ENCODE measurements around the gene LYZL1. TPM values are rescaled to one million over a fixed set of nuclear protein-coding genes. Genes with fewer than 3 reads are reported as not detected.
"Not testable (repeated sequence)": the region's sequence is repeated elsewhere in the genome, so short reads cannot be mapped to it uniquely, and the experiment has no call there.

Gene LYZL1
- total and polyA plus RNA-seq, 2 experiments from 2014 or later = not detected

DNA sequence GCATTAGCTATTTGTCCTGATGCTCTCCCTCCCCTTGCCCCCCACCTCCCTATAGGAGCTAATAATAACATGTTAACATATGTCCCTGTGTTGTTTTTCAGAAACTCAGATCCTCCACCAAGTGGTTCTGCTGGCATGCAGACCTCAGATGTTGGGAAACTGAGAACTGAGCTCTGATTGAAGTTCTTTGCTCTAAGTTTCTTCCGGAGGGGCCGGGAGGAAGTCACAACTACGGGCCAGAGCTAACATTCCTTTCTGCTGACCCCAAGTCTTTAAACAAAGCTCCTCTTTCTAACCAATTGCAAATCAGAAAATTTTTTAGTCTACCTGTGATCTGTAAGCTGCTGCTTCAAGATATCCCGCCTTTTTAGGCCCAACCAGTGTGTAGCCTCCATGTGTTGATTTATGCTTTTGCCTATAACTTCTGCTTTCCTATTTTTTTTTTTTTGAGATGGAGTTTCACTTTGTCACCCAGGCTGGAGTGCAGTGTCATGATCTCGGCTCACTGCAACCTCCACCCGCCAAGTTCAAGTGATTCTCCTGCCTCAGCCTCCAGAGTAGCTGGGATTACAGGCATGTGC, 66.6 kb downstream of the LYZL1 start:
- Histone ChIP-seq H3K79me2 (ENCODE audit: insufficient read depth) (no peaks in the 10 kb centered on the region), H3K4me3 (no peak overlapping the region), H3K9me3 (ENCODE audit: low read depth) (no peaks in the 10 kb centered on the region), H3K36me3 (ENCODE audit: low read depth) (no peaks in the 10 kb centered on the region), H3F3A (ENCODE audit: insufficient read depth) (no peaks in the 10 kb centered on the region), H2AFZ (no peak overlapping the region), H3K4me1 (ENCODE audit: insufficient read depth) (no peaks in the 10 kb centered on the region), H3K9me2 (ENCODE audit: insufficient read depth) (no peaks in the 10 kb centered on the region), H3K27me3 (replicated peaks; ENCODE audit: insufficient read depth) (peaks cover 26% of the 10 kb centered on the region), H3K4me2 (ENCODE audit: unreplicated experiment) (no peak overlapping the region), H3K27ac (no peak overlapping the region), H3K9ac (no peak overlapping the region), H4K20me1 (ENCODE audit: insufficient read depth) (no peaks in the 10 kb centered on the region)
- no peak for DNase-seq
- in situ Hi-C loops (cut with MboI) = no loop called here
- TF ChIP-seq EZH2phosphoT487 (IDR thresholded peaks at IDR 0.05; ENCODE audit: insufficient read depth, low read depth) (no peak), EZH2 (IDR thresholded peaks at IDR 0.05; ENCODE audit: insufficient read depth, poor library complexity, severe bottlenecking) (no peak)
- WGBS, 2 experiments (ENCODE audit: low coverage in 1 of 2, low lambda C conversion rate in 2 of 2, missing lambda C conversion rate in 2 of 2) = 87 to 89% methylated on average over 6 of the region's 6 CpGs

DNA sequence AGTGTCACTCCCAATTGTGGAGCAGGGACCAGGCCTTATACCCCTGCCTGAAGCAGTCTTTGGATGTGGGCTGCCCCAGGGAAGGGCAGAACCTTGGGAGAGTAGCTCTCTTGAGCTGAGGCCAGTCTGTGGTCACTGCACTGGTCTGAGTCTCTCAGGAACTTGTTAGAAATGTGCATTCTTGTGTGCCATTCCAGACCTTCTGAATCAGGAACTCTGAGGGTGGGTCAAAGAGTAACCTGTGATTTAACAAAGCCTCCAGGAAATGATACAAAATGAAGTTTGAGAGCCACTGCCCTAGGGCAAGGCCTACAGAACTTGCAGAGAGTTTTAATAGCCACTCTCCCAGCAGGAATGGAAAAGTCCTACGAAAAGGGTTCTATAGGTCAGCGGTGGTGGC, 68.1 kb downstream of the LYZL1 start:
- no peak overlapping the region for H3K4me2 ChIP-seq (ENCODE audit: unreplicated experiment)
- H3K9me2 ChIP-seq (ENCODE audit: insufficient read depth) = no peaks in the 10 kb centered on the region
- peaks cover 20% of the 10 kb centered on the region; the same call in 1 of the 2 replicates for H3K27me3 ChIP-seq (replicated peaks; ENCODE audit: insufficient read depth)
- H3F3A ChIP-seq (ENCODE audit: insufficient read depth) = no peaks in the 10 kb centered on the region
- no peaks in the 10 kb centered on the region for H4K20me1 ChIP-seq (ENCODE audit: insufficient read depth)
- no peak overlapping the region for H3K27ac ChIP-seq
- H3K9ac ChIP-seq = no peak overlapping the region
- no peaks in the 10 kb centered on the region for H3K36me3 ChIP-seq (ENCODE audit: low read depth)
- TF ChIP-seq EZH2 (IDR thresholded peaks at IDR 0.05; ENCODE audit: insufficient read depth, poor library complexity, severe bottlenecking) (no peak), EZH2phosphoT487 (IDR thresholded peaks at IDR 0.05; ENCODE audit: insufficient read depth, low read depth) (no peak)
- in situ Hi-C loops (cut with MboI) = no loop called here
- DNase-seq = peak; percentile 10
- no peaks in the 10 kb centered on the region for H3K9me3 ChIP-seq (ENCODE audit: low read depth)
- H2AFZ ChIP-seq = no peak overlapping the region
- no peak overlapping the region for H3K4me3 ChIP-seq
- H3K79me2 ChIP-seq (ENCODE audit: insufficient read depth) = no peaks in the 10 kb centered on the region
- no peaks in the 10 kb centered on the region for H3K4me1 ChIP-seq (ENCODE audit: insufficient read depth)
- WGBS, 2 experiments (ENCODE audit: low coverage in 1 of 2, low lambda C conversion rate in 2 of 2, missing lambda C conversion rate in 2 of 2) = 86 to 89% methylated on average over 2 of the region's 2 CpGs

DNA sequence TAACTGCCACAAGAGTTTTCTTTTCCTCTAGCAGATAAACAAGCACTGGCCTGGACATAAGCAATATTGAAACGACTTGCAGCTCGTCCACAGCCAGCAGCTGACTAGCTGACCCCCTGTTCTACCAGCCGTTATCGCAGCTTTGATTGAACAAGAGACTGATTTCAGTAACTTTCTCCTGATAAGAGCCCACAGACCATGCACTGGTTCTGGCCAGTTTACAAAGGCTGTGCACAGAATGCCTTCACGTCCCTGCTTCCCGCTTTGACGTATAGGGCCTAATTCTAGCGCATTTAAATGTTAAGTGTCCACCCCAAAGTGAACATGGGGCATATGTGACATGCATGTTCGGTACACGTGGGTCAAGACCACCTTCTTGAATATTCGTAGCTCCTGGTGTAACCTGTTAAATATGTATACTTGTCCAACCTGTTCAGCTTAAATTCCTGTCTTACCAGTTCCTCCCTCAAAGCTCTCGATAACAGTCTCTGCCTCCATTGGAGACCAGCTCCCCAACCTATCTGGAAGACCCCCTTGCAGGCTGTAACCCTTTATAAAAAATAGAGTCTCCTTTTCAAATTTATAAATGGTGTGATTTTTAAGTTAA, 69.2 kb downstream of the LYZL1 start:
- no peaks in the 10 kb centered on the region for H3K36me3 ChIP-seq (ENCODE audit: low read depth)
- peaks cover 14% of the 10 kb centered on the region; the same call in 1 of the 2 replicates for H3K27me3 ChIP-seq (replicated peaks; ENCODE audit: insufficient read depth)
- no peaks in the 10 kb centered on the region for H4K20me1 ChIP-seq (ENCODE audit: insufficient read depth)
- H3K9ac ChIP-seq = no peak overlapping the region
- no peaks in the 10 kb centered on the region for H3K4me1 ChIP-seq (ENCODE audit: insufficient read depth)
- in situ Hi-C loops (cut with MboI) = no loop called here
- no peak overlapping the region for H3K27ac ChIP-seq
- no peak for DNase-seq
- no peaks in the 10 kb centered on the region for H3K9me3 ChIP-seq (ENCODE audit: low read depth)
- no peak overlapping the region for H3K4me3 ChIP-seq
- H3K79me2 ChIP-seq (ENCODE audit: insufficient read depth) = no peaks in the 10 kb centered on the region
- TF ChIP-seq EZH2phosphoT487 (IDR thresholded peaks at IDR 0.05; ENCODE audit: insufficient read depth, low read depth) (no peak), EZH2 (IDR thresholded peaks at IDR 0.05; ENCODE audit: insufficient read depth, poor library complexity, severe bottlenecking) (no peak)
- H3K9me2 ChIP-seq (ENCODE audit: insufficient read depth) = no peaks in the 10 kb centered on the region
- WGBS, 2 experiments (ENCODE audit: low coverage in 1 of 2, low lambda C conversion rate in 2 of 2, missing lambda C conversion rate in 2 of 2) = 62 to 69% methylated on average over 12 of the region's 12 CpGs
- H3K4me2 ChIP-seq (ENCODE audit: unreplicated experiment) = no peak overlapping the region
- no peak overlapping the region for H2AFZ ChIP-seq
- no peaks in the 10 kb centered on the region for H3F3A ChIP-seq (ENCODE audit: insufficient read depth)

DNA sequence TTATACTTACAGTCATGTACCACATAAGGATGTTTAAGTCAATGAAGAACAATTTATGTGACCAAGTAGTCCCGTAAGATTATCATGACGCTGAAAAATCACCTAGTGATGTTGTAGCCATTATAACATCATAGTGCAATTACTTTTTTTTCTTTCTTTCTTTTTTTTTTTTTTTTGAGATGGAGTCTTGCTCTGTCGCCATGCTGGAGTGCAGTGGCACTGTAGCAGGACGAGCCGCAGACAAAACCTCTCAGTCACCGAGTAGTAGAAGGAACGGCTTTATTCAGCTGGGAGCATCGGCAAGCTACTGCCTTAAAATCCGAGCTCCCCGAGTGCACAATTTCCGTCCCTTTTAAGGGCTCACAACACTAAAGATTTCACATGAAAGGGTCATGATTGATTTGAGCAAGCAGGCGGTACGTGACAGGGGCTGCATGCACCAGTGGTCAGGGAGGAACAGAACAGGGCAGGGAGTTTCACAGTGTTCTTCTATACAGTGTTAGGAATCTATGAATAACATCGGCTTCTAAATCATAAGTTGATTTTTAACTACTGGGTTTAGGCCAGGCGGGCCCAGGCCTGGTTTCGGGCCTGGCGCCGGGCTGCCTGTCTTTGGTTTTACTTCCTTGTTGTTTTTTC, 71.5 kb downstream of the LYZL1 start:
- 78 to 80% methylated on average over 18 of the region's 18 CpGs for WGBS, 2 experiments (ENCODE audit: low coverage in 1 of 2, low lambda C conversion rate in 2 of 2, missing lambda C conversion rate in 2 of 2)
- H3F3A ChIP-seq (ENCODE audit: insufficient read depth); H4K20me1 ChIP-seq (ENCODE audit: insufficient read depth); H3K4me1 ChIP-seq (ENCODE audit: insufficient read depth); H3K27ac ChIP-seq; H3K4me2 ChIP-seq (ENCODE audit: unreplicated experiment); H3K27me3 ChIP-seq (replicated peaks; ENCODE audit: insufficient read depth); H3K9me2 ChIP-seq (ENCODE audit: insufficient read depth); H3K4me3 ChIP-seq; H3K79me2 ChIP-seq (ENCODE audit: insufficient read depth); H3K36me3 ChIP-seq (ENCODE audit: low read depth); in situ Hi-C loops (cut with MboI); H3K9me3 ChIP-seq (ENCODE audit: low read depth); DNase-seq; H3K9ac ChIP-seq; H2AFZ ChIP-seq: not testable (repeated sequence)
